PC-9 (cell line): ENCODE measurements around the gene SARNP. TPM values are rescaled to one million over a fixed set of nuclear protein-coding genes. Genes with fewer than 3 reads are reported as not detected.
"Not testable (repeated sequence)": the region's sequence is repeated elsewhere in the genome, so short reads cannot be mapped to it uniquely, and the experiment has no call there.

Experiments used
- BruUV-seq: library from RNA; stranded (reverse); fragments of 400-500 nt; replicated peaks from 2 replicates; lab custom pipeline; 2021; lab: Mats Ljungman, UMichigan
- CTCF ChIA-PET: fragments of 300-600 bp; sonication (Branson Sonifier 250); formaldehyde crosslinking; loops from one replicate; lab custom pipeline; 2022; ENCODE audit warnings: antibody characterized with exemption; lab: Charles Lee
- POLR2A ChIA-PET: fragments of 300-600 bp; sonication (Branson Sonifier 250); formaldehyde crosslinking; loops from one replicate; lab custom pipeline; 2022; ENCODE audit warnings: antibody characterized with exemption; ENCODE audit not compliant: unreplicated experiment; lab: Charles Lee
- DNase-seq, 2 experiments: peaks; one replicate each; pipeline versions ENCODE4 v3.0.0 to v3.0.0-alpha.2; 2015 to 2022; ENCODE audit warnings: mixed read lengths in 1 of 2
- H2AFZ ChIP-seq: fragments of 200-600 bp; sonication (generic); 2 replicates; pipeline ENCODE4 v1.8.1; 2017; ENCODE audit warnings: antibody characterized with exemption
- H3F3A ChIP-seq: fragments of 200-600 bp; sonication (generic); 2 replicates; pipeline ENCODE4 v1.8.1; 2017; ENCODE audit warnings: antibody characterized with exemption, mild to moderate bottlenecking, low read depth; ENCODE audit not compliant: insufficient read depth
- H3K27ac ChIP-seq: fragments of 200-600 bp; sonication (generic); 2 replicates; pipeline ENCODE4 v1.6.1; 2016; ENCODE audit warnings: mixed run types
- H3K27me3 ChIP-seq: fragments of 200-600 bp; sonication (generic); 2 replicates; pipeline ENCODE4 v1.6.1; 2016; ENCODE audit warnings: low read depth, mixed run types; ENCODE audit not compliant: insufficient read depth
- H3K36me3 ChIP-seq: fragments of 200-600 bp; sonication (generic); 2 replicates; pipeline ENCODE4 v1.6.1; 2016; ENCODE audit warnings: low read depth, mixed run types
- H3K4me1 ChIP-seq: fragments of 200-600 bp; sonication (generic); replicated peaks from 2 replicates; pipeline ENCODE4 v1.6.1; 2016; ENCODE audit warnings: mixed run types; ENCODE audit not compliant: insufficient read depth
- H3K4me2 ChIP-seq: fragments of 200-600 bp; sonication (generic); 2 replicates; pipeline ENCODE4 v1.6.1; 2017; ENCODE audit warnings: mixed run types
- H3K4me3 ChIP-seq: fragments of 200-600 bp; sonication (generic); 2 replicates; pipeline ENCODE4 v1.6.1; 2016; ENCODE audit warnings: mixed run types
- H3K79me2 ChIP-seq: fragments of 200-600 bp; sonication (generic); 2 replicates; pipeline ENCODE4 v1.6.1; 2017; ENCODE audit warnings: low read depth, mixed run types
- H3K9me2 ChIP-seq: fragments of 200-600 bp; sonication (generic); 2 replicates; pipeline ENCODE4 v1.8.1; 2017; ENCODE audit warnings: mild to moderate bottlenecking; ENCODE audit not compliant: insufficient read depth
- H3K9me3 ChIP-seq: fragments of 200-600 bp; sonication (generic); 2 replicates; pipeline ENCODE4 v1.8.1; 2016; ENCODE audit warnings: low read depth; ENCODE audit not compliant: insufficient read depth
- H4K20me1 ChIP-seq: fragments of 200-600 bp; sonication (generic); 2 replicates; pipeline ENCODE4 v1.8.1; 2017; ENCODE audit not compliant: insufficient read depth
- EZH2 ChIP-seq: fragments of 200-600 bp; sonication (generic); IDR thresholded peaks from 2 replicates; pipeline ENCODE4 v1.8.0; 2017; ENCODE audit warnings: antibody characterized with exemption, low read depth
- intact Hi-C: fragments of 100-400 bp; cut with micrococcal nuclease; formaldehyde crosslinking; loops from one replicate; pipeline ENCODE4 v1.10.0; 2022; ENCODE audit not compliant: unreplicated experiment
- total RNA-seq: library from RNA; stranded (reverse); gene quantifications from 2 replicates; pipeline ENCODE4 v1.2.3, GENCODE V29; 2021
- TF ChIP-seq, protein P1 (sequence below): fragments of 200-600 bp; sonication (generic); conservative IDR thresholded peaks from 2 replicates; pipeline ENCODE4 v1.6.1; 2017; ENCODE audit warnings: mixed run types, antibody characterized with exemption, mild to moderate bottlenecking, moderate library complexity

SARNP gene
- total RNA-seq, 1 experiment from 2014 or later, result 74.8 TPM

- CTCF ChIA-PET, result no interaction called here
- peaks cover 22% of the 10 kb centered on the region for H3K36me3 ChIP-seq
- intact Hi-C loops, result no loop called here
- H3K4me3 ChIP-seq, result no peak overlapping the region
- no peak for DNase-seq
- no peak overlapping the region for H3K4me2 ChIP-seq
- H2AFZ ChIP-seq, result no peak overlapping the region
- no peaks in the 10 kb centered on the region for H4K20me1 ChIP-seq
- no peaks in the 10 kb centered on the region for H3K9me2 ChIP-seq
- no peaks in the 10 kb centered on the region; the same call in 1 of the 2 replicates for H3F3A ChIP-seq
- no peaks in the 10 kb centered on the region for H3K4me1 ChIP-seq
- no peaks in the 10 kb centered on the region for H3K9me3 ChIP-seq
- H3K27ac ChIP-seq, result no peak overlapping the region
- POLR2A ChIA-PET, result no interaction called here
- TF ChIP-seq, protein P1, sequence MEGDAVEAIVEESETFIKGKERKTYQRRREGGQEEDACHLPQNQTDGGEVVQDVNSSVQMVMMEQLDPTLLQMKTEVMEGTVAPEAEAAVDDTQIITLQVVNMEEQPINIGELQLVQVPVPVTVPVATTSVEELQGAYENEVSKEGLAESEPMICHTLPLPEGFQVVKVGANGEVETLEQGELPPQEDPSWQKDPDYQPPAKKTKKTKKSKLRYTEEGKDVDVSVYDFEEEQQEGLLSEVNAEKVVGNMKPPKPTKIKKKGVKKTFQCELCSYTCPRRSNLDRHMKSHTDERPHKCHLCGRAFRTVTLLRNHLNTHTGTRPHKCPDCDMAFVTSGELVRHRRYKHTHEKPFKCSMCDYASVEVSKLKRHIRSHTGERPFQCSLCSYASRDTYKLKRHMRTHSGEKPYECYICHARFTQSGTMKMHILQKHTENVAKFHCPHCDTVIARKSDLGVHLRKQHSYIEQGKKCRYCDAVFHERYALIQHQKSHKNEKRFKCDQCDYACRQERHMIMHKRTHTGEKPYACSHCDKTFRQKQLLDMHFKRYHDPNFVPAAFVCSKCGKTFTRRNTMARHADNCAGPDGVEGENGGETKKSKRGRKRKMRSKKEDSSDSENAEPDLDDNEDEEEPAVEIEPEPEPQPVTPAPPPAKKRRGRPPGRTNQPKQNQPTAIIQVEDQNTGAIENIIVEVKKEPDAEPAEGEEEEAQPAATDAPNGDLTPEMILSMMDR, result no peak
- TF ChIP-seq EZH2, result no peak
- H3K79me2 ChIP-seq, result no peaks in the 10 kb centered on the region
- H3K27me3 ChIP-seq, result no peaks in the 10 kb centered on the region
- no TSS peak for BruUV-seq
Measured at GRCh38 chr12:55760663-55761062, 56.9 kb downstream of the SARNP start.

DNA sequence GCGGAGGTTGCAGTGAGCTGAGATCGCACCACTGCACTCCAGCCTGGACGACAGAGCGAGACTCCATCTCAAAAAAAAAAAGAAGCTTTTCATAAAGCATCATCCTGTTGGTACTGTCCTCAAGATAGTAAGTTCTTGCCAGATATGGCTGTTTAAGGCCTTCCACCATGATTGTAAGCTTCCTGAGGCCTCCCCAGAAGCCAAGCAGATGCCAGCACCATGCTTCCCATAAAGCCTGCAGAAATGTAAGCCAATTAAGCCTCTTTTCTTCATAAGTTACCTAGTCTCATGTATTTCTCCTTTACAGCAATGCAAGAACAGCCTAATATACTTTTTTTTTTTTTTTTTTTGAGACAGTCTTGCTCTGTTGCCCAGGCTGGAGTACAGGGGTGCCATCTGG, 58.9 kb downstream of the SARNP start:
- H3K79me2 ChIP-seq, H3K9me3 ChIP-seq, H3K9me2 ChIP-seq, CTCF ChIA-PET, H2AFZ ChIP-seq, DNase-seq, H3K27me3 ChIP-seq, H3F3A ChIP-seq, BruUV-seq, H4K20me1 ChIP-seq, H3K4me2 ChIP-seq, H3K4me3 ChIP-seq, H3K4me1 ChIP-seq, H3K27ac ChIP-seq: not testable (repeated sequence)
- POLR2A ChIA-PET, result interaction anchor here (1.2 kb wide), 1 partner anchor 11 kb away, joined by 7 read pairs; no protein-coding TSS in a partner anchor
- intact Hi-C loops, result loop anchor here (5.0 kb wide), 1 partner anchor 44 kb away; no protein-coding TSS in a partner anchor
- peaks cover 22% of the 10 kb centered on the region for H3K36me3 ChIP-seq

DNA sequence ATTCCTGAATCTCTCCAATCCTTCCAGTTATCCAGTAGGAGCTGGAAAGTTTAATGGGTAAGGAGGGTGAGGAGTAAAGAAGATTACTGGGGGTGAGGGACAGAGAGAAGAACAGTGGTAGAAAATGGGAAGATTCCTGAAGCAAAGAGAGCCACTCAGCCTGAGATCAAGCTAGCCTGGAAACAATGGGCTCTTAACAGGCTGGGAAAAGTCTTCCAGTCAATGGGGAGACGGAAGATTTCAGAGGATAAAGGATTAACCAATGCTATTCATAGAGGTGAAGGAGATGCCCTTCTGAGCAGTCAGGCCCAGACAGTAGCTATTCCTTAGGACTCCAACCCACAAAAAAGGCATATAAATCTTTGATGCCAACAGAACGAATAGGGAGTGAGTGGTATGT, 59.8 kb downstream of the SARNP start:
- H3K27ac ChIP-seq, result no peak overlapping the region
- H3K36me3 ChIP-seq, result peaks cover 23% of the 10 kb centered on the region
- H3K4me1 ChIP-seq, result no peaks in the 10 kb centered on the region
- H3K27me3 ChIP-seq, result no peaks in the 10 kb centered on the region
- intact Hi-C loops, result loop anchor here (5.0 kb wide), 1 partner anchor 45 kb away; no protein-coding TSS in a partner anchor
- H3K9me3 ChIP-seq, result no peaks in the 10 kb centered on the region
- H4K20me1 ChIP-seq, result no peaks in the 10 kb centered on the region
- no peaks in the 10 kb centered on the region for H3K79me2 ChIP-seq
- BruUV-seq, result no TSS peak
- peaks cover 5% of the 10 kb centered on the region; the same call in 1 of the 2 replicates for H3F3A ChIP-seq
- no peak overlapping the region for H3K4me3 ChIP-seq
- ChIA-PET POLR2A (no interaction called here), CTCF (no interaction called here)
- no peaks in the 10 kb centered on the region for H3K9me2 ChIP-seq
- no peak overlapping the region for H3K4me2 ChIP-seq
- no peak for TF ChIP-seq EZH2
- TF ChIP-seq, protein P1, result no peak
- DNase-seq, result no peak
- no peak overlapping the region for H2AFZ ChIP-seq

DNA sequence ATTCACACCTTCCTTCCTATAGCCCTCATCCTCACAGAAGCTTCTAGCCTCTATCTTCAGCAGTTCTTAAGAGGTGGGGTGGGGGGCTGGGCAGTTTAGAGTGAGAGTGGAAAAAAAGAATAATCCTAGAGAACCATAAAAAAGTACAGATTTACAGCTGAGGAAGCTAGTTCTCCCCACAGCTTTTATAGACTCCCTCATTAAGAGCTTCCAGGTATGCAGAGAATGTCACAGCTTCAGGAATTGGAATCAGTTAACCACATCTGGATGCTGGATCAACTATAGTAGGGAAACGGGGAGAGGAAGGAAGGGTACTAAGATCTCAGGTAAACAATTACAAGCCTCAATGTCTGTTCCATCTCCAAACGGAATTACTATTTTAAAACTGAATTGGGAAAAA, 62.3 kb downstream of the SARNP start:
- Histone ChIP-seq H3K27ac (no peak overlapping the region), H3K27me3 (no peaks in the 10 kb centered on the region), H3K9me3 (no peaks in the 10 kb centered on the region), H3F3A (peaks cover 9% of the 10 kb centered on the region), H3K9me2 (no peaks in the 10 kb centered on the region), H3K4me2 (no peak overlapping the region), H3K36me3 (peaks cover 24% of the 10 kb centered on the region), H2AFZ (no peak overlapping the region), H3K79me2 (no peaks in the 10 kb centered on the region), H3K4me1 (no peaks in the 10 kb centered on the region), H4K20me1 (no peaks in the 10 kb centered on the region), H3K4me3 (no peak overlapping the region)
- no peak for DNase-seq
- ChIA-PET CTCF (no interaction called here), POLR2A (interaction anchor here (0.6 kb wide), 1 partner anchor 182 kb away, joined by 11 read pairs; no protein-coding TSS in a partner anchor)
- intact Hi-C loops, result loop anchor here (5.0 kb wide), 1 partner anchor 47 kb away; no protein-coding TSS in a partner anchor
- no peak for TF ChIP-seq EZH2
- TF ChIP-seq, protein P1, result no peak
- BruUV-seq, result no TSS peak
